Measurements from ENCODE around the gene DES.

DNA sequence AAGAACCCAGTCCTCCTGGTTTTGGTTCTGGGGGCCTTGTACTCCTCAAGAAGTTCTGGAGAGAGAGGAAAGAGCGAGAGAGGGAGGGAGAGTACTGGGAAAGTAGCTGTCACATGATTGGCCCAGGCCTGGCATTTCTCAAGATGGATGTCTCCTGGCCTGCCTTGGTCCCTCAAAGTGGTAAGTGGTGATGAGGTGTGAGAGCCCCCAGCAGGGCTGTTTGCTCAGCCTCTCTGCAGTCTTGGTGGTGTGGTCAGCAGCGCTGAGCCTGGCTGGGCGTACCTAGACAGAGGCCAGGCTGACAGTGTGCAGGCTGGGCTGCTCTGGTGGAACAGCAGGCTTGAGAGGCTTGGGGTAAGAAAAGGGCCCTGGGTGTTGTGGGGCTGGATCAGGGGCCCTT is 19.0 kb downstream of the DES start:
- TF ChIP-seq POLR2AphosphoS5 (IDR thresholded peaks at IDR 0.05) (no peak), RAD21 (conservative IDR thresholded peaks at IDR 0.05) (no peak), SMC3 (conservative IDR thresholded peaks at IDR 0.05; ENCODE audit: poor library complexity) (no peak), EP300 (conservative IDR thresholded peaks at IDR 0.05; ENCODE audit: poor library complexity, severe bottlenecking) (no peak)
- TF ChIP-seq, protein P1, sequence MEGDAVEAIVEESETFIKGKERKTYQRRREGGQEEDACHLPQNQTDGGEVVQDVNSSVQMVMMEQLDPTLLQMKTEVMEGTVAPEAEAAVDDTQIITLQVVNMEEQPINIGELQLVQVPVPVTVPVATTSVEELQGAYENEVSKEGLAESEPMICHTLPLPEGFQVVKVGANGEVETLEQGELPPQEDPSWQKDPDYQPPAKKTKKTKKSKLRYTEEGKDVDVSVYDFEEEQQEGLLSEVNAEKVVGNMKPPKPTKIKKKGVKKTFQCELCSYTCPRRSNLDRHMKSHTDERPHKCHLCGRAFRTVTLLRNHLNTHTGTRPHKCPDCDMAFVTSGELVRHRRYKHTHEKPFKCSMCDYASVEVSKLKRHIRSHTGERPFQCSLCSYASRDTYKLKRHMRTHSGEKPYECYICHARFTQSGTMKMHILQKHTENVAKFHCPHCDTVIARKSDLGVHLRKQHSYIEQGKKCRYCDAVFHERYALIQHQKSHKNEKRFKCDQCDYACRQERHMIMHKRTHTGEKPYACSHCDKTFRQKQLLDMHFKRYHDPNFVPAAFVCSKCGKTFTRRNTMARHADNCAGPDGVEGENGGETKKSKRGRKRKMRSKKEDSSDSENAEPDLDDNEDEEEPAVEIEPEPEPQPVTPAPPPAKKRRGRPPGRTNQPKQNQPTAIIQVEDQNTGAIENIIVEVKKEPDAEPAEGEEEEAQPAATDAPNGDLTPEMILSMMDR (IDR thresholded peaks at IDR 0.05; ENCODE audit: poor library complexity, severe bottlenecking) = no peak
- TF ChIP-seq, protein P2, sequence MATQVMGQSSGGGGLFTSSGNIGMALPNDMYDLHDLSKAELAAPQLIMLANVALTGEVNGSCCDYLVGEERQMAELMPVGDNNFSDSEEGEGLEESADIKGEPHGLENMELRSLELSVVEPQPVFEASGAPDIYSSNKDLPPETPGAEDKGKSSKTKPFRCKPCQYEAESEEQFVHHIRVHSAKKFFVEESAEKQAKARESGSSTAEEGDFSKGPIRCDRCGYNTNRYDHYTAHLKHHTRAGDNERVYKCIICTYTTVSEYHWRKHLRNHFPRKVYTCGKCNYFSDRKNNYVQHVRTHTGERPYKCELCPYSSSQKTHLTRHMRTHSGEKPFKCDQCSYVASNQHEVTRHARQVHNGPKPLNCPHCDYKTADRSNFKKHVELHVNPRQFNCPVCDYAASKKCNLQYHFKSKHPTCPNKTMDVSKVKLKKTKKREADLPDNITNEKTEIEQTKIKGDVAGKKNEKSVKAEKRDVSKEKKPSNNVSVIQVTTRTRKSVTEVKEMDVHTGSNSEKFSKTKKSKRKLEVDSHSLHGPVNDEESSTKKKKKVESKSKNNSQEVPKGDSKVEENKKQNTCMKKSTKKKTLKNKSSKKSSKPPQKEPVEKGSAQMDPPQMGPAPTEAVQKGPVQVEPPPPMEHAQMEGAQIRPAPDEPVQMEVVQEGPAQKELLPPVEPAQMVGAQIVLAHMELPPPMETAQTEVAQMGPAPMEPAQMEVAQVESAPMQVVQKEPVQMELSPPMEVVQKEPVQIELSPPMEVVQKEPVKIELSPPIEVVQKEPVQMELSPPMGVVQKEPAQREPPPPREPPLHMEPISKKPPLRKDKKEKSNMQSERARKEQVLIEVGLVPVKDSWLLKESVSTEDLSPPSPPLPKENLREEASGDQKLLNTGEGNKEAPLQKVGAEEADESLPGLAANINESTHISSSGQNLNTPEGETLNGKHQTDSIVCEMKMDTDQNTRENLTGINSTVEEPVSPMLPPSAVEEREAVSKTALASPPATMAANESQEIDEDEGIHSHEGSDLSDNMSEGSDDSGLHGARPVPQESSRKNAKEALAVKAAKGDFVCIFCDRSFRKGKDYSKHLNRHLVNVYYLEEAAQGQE (IDR thresholded peaks at IDR 0.05; ENCODE audit: borderline replicate concordance) = no peak
